Testis (tissue), 3 donors: ENCODE results near the gene CCDC40. TPM values are rescaled to one million over a fixed set of nuclear protein-coding genes. Genes with fewer than 3 reads are reported as not detected.

Experiments used
- DNase-seq: peaks from one replicate; pipeline ENCODE4 v3.0.0-alpha.2; 2019
- H3K27ac ChIP-seq, 2 donors: fragments of 200-600 bp; sonication (generic); one replicate each; pipeline ENCODE4 v1.5.1; 2019
- H3K27me3 ChIP-seq: fragments of 200-600 bp; sonication (generic); one replicate; pipeline ENCODE4 v1.5.1; 2019
- H3K36me3 ChIP-seq: fragments of 200-600 bp; sonication (generic); one replicate; pipeline ENCODE4 v1.5.1; 2017; ENCODE audit warnings: low read depth; ENCODE audit errors: missing control alignments
- H3K4me1 ChIP-seq: fragments of 200-600 bp; sonication (generic); one replicate; pipeline ENCODE4 v1.5.1; 2019
- H3K4me3 ChIP-seq, 2 donors: fragments of 200-600 bp; sonication (generic); one replicate each; pipeline ENCODE4 v1.5.1; 2017 to 2019
- H3K9me3 ChIP-seq: fragments of 200-600 bp; sonication (generic); one replicate; pipeline ENCODE4 v1.5.1; 2017
- POLR2A ChIP-seq: fragments of 450-650 bp; IDR thresholded peaks from one replicate; pipeline ENCODE4 v1.6.1; 2017; ENCODE audit warnings: antibody characterized with exemption, mild to moderate bottlenecking, moderate library complexity
- WGBS, 2 donors: methylation state at CpG; one replicate each; pipeline ENCODE4 v1.1.5; 2018; 5-methylcytosine and 5-hydroxymethylcytosine counted together
- intact Hi-C: fragments of 100-400 bp; cut with DNase I; formaldehyde crosslinking; loops from one replicate; pipeline ENCODE4 v1.15.1; 2023; ENCODE audit warnings: low total_unique reads
- polyA plus RNA-seq: library from polyadenylated mRNA; stranded (reverse); fragments of 350-450 nt; fragmentation: Illumina TruSeq; extraction: RNeasy Lipid Tissue Mini Kit (QIAGEN cat#74804); gene quantifications from one replicate; pipeline ENCODE4 v1.2.3, GENCODE V29; 2014; ENCODE audit warnings: low read depth, low replicate concordance; ENCODE audit not compliant: insufficient read depth
- total RNA-seq, 2 donors: library from RNA; depleted of rRNA; stranded (reverse); fragments of >200 nt; gene quantifications; one replicate each; pipeline ENCODE4 v1.2.3, GENCODE V29; 2016
- TF ChIP-seq, protein P1 (sequence below), 3 experiments: fragments of 450-650 bp in 2 of 3; fragments of 200-600 bp in 1 of 3; sonication (generic) in 1 of 3; IDR thresholded peaks; one replicate each; pipeline ENCODE4 v1.5.1; 2016 to 2019; ENCODE audit warnings: antibody characterized with exemption in 3 of 3, mild to moderate bottlenecking in 2 of 3, moderate library complexity in 1 of 3

The CCDC40 gene
- total and polyA plus RNA-seq, 3 donors from 2014 or later = 26.7 to 43.6 (median 38.6) TPM

- Histone ChIP-seq H3K4me3 (no peak overlapping the region), H3K27me3 (no peaks in the 10 kb centered on the region), H3K9me3 (no peaks in the 10 kb centered on the region), H3K4me1 (peaks cover 14% of the 10 kb centered on the region), H3K36me3 (no peaks in the 10 kb centered on the region), H3K27ac (no peak overlapping the region)
- intact Hi-C loops = no loop called here
- TF ChIP-seq, protein P1, sequence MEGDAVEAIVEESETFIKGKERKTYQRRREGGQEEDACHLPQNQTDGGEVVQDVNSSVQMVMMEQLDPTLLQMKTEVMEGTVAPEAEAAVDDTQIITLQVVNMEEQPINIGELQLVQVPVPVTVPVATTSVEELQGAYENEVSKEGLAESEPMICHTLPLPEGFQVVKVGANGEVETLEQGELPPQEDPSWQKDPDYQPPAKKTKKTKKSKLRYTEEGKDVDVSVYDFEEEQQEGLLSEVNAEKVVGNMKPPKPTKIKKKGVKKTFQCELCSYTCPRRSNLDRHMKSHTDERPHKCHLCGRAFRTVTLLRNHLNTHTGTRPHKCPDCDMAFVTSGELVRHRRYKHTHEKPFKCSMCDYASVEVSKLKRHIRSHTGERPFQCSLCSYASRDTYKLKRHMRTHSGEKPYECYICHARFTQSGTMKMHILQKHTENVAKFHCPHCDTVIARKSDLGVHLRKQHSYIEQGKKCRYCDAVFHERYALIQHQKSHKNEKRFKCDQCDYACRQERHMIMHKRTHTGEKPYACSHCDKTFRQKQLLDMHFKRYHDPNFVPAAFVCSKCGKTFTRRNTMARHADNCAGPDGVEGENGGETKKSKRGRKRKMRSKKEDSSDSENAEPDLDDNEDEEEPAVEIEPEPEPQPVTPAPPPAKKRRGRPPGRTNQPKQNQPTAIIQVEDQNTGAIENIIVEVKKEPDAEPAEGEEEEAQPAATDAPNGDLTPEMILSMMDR (IDR thresholded peaks at IDR 0.05) = no peak
- TF ChIP-seq POLR2A = no peak
- no peak for DNase-seq
- 70 to 100% methylated on average over 1 to 18 of the region's 18 CpGs for WGBS, 2 donors
Observed at GRCh38 chr17:80104956-80105375, 68.5 kb downstream of the CCDC40 start.

GRCh38 chr17:80105762-80106161 is 69.3 kb downstream of the CCDC40 start:
- DNase-seq = no peak
- H3K27ac ChIP-seq = no peak overlapping the region
- peaks cover 14% of the 10 kb centered on the region for H3K4me1 ChIP-seq
- no peaks in the 10 kb centered on the region for H3K9me3 ChIP-seq
- intact Hi-C loops = no loop called here
- no peaks in the 10 kb centered on the region for H3K27me3 ChIP-seq
- TF ChIP-seq, protein P1 (IDR thresholded peaks at IDR 0.05) = no peak
- no peak for TF ChIP-seq POLR2A
- WGBS, 2 donors = 61% methylated on average over 12 to 29 of the region's 29 CpGs
- no peaks in the 10 kb centered on the region for H3K36me3 ChIP-seq
- no peak overlapping the region for H3K4me3 ChIP-seq

- no peaks in the 10 kb centered on the region for H3K9me3 ChIP-seq
- H3K27ac ChIP-seq = no peak overlapping the region
- H3K4me1 ChIP-seq = peaks cover 14% of the 10 kb centered on the region
- no peak overlapping the region for H3K4me3 ChIP-seq
- no peak for DNase-seq
- WGBS, 2 donors = 70 to 80% methylated on average over 10 of the region's 10 CpGs
- H3K36me3 ChIP-seq = no peaks in the 10 kb centered on the region
- intact Hi-C loops = no loop called here
- H3K27me3 ChIP-seq = no peaks in the 10 kb centered on the region
- TF ChIP-seq, protein P1 (IDR thresholded peaks at IDR 0.05) = no peak
- no peak for TF ChIP-seq POLR2A
Observed at GRCh38 chr17:80106176-80106575, 69.7 kb downstream of the CCDC40 start.

GRCh38 chr17:80106751-80107150 is 70.3 kb downstream of the CCDC40 start:
- H3K9me3 ChIP-seq = no peaks in the 10 kb centered on the region
- no peaks in the 10 kb centered on the region for H3K27me3 ChIP-seq
- H3K4me3 ChIP-seq = no peak overlapping the region
- peaks cover 14% of the 10 kb centered on the region for H3K4me1 ChIP-seq
- DNase-seq = no peak
- no peak overlapping the region for H3K27ac ChIP-seq
- intact Hi-C loops = no loop called here
- TF ChIP-seq POLR2A = no peak
- TF ChIP-seq, protein P1 (IDR thresholded peaks at IDR 0.05) = no peak
- no peaks in the 10 kb centered on the region for H3K36me3 ChIP-seq
- 86 to 88% methylated on average over 12 of the region's 12 CpGs for WGBS, 2 donors

DNA sequence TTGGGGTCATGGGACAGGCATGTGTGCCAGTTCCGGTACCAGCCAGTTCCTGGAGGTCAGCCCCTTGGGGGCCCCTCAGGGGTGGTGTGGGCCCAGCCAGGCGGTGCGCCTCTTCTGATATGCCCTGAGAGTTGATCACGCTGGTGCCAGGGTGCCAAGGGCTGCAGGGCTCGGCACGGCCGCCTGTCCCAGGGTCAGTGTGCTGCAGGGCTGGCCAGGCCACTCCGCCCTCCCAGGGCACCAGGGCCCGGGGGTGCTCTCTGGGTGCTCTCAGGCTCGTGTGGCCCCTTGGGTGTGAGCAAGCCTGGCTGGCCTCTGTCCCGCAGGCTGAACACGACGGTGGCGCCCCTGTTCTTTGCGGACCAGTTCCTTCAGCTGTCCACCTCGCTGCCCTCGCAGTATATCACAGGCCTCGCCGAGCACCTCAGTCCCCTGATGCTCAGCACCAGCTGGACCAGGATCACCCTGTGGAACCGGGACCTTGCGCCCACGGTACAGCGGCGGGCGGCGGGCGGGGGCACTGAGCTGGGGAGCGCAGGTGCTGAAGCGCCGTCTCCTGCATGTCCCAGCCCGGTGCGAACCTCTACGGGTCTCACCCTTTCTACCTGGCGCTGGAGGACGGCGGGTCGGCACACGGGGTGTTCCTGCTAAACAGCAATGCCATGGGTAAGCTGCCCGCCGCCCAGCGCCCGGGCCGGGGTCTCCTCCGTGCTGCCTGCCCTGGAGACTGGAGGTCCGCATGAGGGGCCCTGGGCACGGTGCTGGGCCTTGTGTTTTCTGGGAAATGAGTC is 71.0 kb downstream of the CCDC40 start:
- no peak for DNase-seq
- Histone ChIP-seq H3K27me3 (no peaks in the 10 kb centered on the region), H3K4me1 (peaks cover 8% of the 10 kb centered on the region), H3K36me3 (no peaks in the 10 kb centered on the region), H3K27ac (no peak overlapping the region), H3K4me3 (no peak overlapping the region), H3K9me3 (no peaks in the 10 kb centered on the region)
- intact Hi-C loops = no loop called here
- no peak for TF ChIP-seq POLR2A
- TF ChIP-seq, protein P1 (IDR thresholded peaks at IDR 0.05) = no peak
- WGBS, 2 donors = 80 to 91% methylated on average over 2 to 46 of the region's 46 CpGs
